MM.1S (cell line): ENCODE results near the gene VSX2.

Source experiments
- EZH2 ChIP-seq: fragments of 300-600 bp; sonication (generic); optimal IDR thresholded peaks from 2 replicates; pipeline ENCODE3; 2017; ENCODE audit warnings: low read depth, mild to moderate bottlenecking, antibody characterized with exemption, low read length, mixed read lengths
- TF ChIP-seq, protein P1 (sequence below): fragments of 300-600 bp; sonication (generic); IDR thresholded peaks from 2 replicates; pipeline ENCODE4 v1.5.1; 2016; ENCODE audit warnings: antibody characterized with exemption, low read length, mixed read lengths

DNA sequence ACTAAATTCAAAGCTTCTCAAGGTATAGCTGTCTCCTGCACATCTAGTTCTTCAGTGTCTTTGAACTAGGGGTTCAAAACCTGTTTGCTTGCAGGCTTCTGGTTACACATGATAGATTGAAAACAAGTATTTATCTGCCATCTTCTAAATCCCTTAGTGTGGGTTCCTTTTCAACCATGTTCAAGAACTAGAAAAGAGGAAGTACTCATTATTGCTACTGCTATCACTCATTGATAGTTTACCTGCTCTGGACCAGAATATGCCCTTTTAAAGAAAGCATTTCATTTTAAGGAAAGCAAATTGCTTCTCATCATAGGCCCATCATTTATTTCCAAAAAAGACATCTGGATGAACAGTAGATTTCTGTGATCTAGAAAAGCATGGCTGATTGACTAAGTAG, 37.1 kb upstream of the VSX2 start:
- TF ChIP-seq, protein P1, sequence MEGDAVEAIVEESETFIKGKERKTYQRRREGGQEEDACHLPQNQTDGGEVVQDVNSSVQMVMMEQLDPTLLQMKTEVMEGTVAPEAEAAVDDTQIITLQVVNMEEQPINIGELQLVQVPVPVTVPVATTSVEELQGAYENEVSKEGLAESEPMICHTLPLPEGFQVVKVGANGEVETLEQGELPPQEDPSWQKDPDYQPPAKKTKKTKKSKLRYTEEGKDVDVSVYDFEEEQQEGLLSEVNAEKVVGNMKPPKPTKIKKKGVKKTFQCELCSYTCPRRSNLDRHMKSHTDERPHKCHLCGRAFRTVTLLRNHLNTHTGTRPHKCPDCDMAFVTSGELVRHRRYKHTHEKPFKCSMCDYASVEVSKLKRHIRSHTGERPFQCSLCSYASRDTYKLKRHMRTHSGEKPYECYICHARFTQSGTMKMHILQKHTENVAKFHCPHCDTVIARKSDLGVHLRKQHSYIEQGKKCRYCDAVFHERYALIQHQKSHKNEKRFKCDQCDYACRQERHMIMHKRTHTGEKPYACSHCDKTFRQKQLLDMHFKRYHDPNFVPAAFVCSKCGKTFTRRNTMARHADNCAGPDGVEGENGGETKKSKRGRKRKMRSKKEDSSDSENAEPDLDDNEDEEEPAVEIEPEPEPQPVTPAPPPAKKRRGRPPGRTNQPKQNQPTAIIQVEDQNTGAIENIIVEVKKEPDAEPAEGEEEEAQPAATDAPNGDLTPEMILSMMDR = no peak
- no peak for TF ChIP-seq EZH2
